Panc1 (cell line): ENCODE measurements around the gene ARFGAP1. TPM values are rescaled to one million over a fixed set of nuclear protein-coding genes. Genes with fewer than 3 reads are reported as not detected.

Source experiments
- ATAC-seq: fragments of 200-7000 bp; cut with Tn5 transposase; 2 replicates; pipeline ENCODE4 v1.9.1; 2020; ENCODE audit warnings: mild to moderate bottlenecking, moderate library complexity
- BruUV-seq: library from RNA; stranded (reverse); fragments of 400-500 nt; replicated peaks from 2 replicates; lab custom pipeline; 2021; lab: Mats Ljungman, UMichigan
- CTCF ChIA-PET: fragments of 300-600 bp; sonication (Branson Sonifier 250); formaldehyde crosslinking; loops from one replicate; lab custom pipeline; 2022; ENCODE audit warnings: antibody characterized with exemption; lab: Charles Lee
- POLR2A ChIA-PET: fragments of 300-600 bp; sonication (Branson Sonifier 250); formaldehyde crosslinking; loops from one replicate; lab custom pipeline; 2022; ENCODE audit warnings: antibody characterized with exemption; lab: Charles Lee
- DNase-seq: peaks from one replicate; pipeline ENCODE4 v3.0.0-alpha.2; 2010; ENCODE audit warnings: low read depth, low spot score
- H3K27ac ChIP-seq: 2 replicates; pipeline ENCODE4 v1.5.1; 2011; ENCODE audit warnings: mild to moderate bottlenecking, low read length, inconsistent platforms
- H3K27me3 ChIP-seq: fragments of 200-500 bp; sonication (Bioruptor generic); 2 replicates; pipeline ENCODE4 v1.6.0; 2014; ENCODE audit warnings: low read length, inconsistent platforms; ENCODE audit not compliant: control insufficient read depth, insufficient read depth
- H3K36me3 ChIP-seq: fragments of 200-500 bp; sonication (Bioruptor generic); 2 replicates; pipeline ENCODE4 v1.5.1; 2014; ENCODE audit warnings: inconsistent platforms, mild to moderate bottlenecking, low read length, moderate library complexity; ENCODE audit not compliant: control insufficient read depth, insufficient read depth
- H3K4me1 ChIP-seq: 2 replicates; pipeline ENCODE4 v1.5.1; 2011; ENCODE audit warnings: inconsistent platforms, mild to moderate bottlenecking, low read length, moderate library complexity; ENCODE audit not compliant: control insufficient read depth, insufficient read depth
- H3K4me3 ChIP-seq, 2 experiments: 2 replicates each; pipeline ENCODE4 v1.5.1; 2011 to 2012; ENCODE audit warnings: low read depth in 2 of 2, low read length in 2 of 2, mild to moderate bottlenecking in 2 of 2, inconsistent platforms in 1 of 2, moderate library complexity in 1 of 2
- H3K9me3 ChIP-seq: fragments of 200-500 bp; sonication (Bioruptor generic); 2 replicates; pipeline ENCODE4 v1.5.1; 2014; ENCODE audit warnings: low read depth, mild to moderate bottlenecking, inconsistent platforms, low read length, moderate library complexity; ENCODE audit not compliant: control insufficient read depth, insufficient read depth
- POLR2AphosphoS5 ChIP-seq: IDR thresholded peaks from 2 replicates; pipeline ENCODE4 v1.6.1; 2012; ENCODE audit warnings: mild to moderate bottlenecking, low read depth, low read length, moderate library complexity
- SIN3A ChIP-seq: IDR thresholded peaks from 2 replicates; pipeline ENCODE4 v1.6.1; 2012; ENCODE audit warnings: low read depth, mild to moderate bottlenecking, low read length, moderate library complexity, borderline replicate concordance; ENCODE audit not compliant: insufficient read depth
- TCF7L2 ChIP-seq: IDR thresholded peaks from 2 replicates; pipeline ENCODE4 v1.6.1; 2011; ENCODE audit warnings: mild to moderate bottlenecking, low read depth, low read length, inconsistent platforms
- in situ Hi-C: cut with HindIII; loops from 2 replicates; pipeline ENCODE4 v1.10.0; 2016; ENCODE audit warnings: low sequenced_read_pairs, low pct_unique_long_range_greater_than_20kb
- intact Hi-C: fragments of 100-400 bp; cut with micrococcal nuclease; formaldehyde crosslinking; loops from one replicate; pipeline ENCODE4 v1.10.0; 2022; ENCODE audit not compliant: unreplicated experiment
- total RNA-seq: library from RNA; stranded (reverse); gene quantifications from one replicate; pipeline ENCODE4 v1.2.1, GENCODE V29; 2021; ENCODE audit not compliant: unreplicated experiment
- TF ChIP-seq, protein P1 (sequence below), 2 experiments: IDR thresholded peaks; 2 replicates each; pipeline ENCODE4 v1.6.1; 2011 to 2012; ENCODE audit warnings: low read depth in 2 of 2, control low read depth in 1 of 2, low read length in 1 of 2, mild to moderate bottlenecking in 1 of 2, moderate library complexity in 1 of 2; ENCODE audit not compliant: insufficient read depth in 1 of 2
- TF ChIP-seq, protein P2 (sequence below): fragments of 450-650 bp; IDR thresholded peaks from 2 replicates; pipeline ENCODE4 v1.5.1; 2017; ENCODE audit warnings: mild to moderate bottlenecking

ARFGAP1 gene
- total RNA-seq, 1 experiment from 2014 or later, result 110 TPM

DNA sequence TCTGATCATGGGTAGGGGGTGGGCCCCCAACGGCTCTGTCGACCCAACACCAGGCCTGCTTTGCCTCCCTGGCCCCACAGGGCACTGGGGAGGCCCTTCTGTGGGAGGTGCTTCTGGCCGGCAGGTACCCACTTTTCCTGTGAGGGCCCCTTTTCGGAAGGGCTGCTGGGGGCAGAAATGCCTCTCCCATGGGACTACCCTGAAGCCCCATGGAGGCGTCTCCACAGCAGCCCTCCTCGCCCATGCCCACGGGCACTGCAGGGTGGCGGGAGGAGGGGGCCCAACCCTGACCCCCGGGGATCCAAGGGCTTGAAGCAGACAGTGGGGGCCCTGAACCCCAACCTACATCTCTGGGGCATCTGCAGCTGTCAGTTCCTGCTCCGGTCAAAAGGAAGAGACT is 34.6 kb upstream of the ARFGAP1 start:
- ChIA-PET CTCF (interaction anchor here (0.5 to 2.2 kb wide), 3 partner anchors 14 to 63 kb away, joined by 5 to 11 read pairs (median 8); no protein-coding TSS in a partner anchor), POLR2A (no interaction called here)
- BruUV-seq, result no TSS peak
- in situ Hi-C loops (no loop called here), intact Hi-C loops (no loop called here)
- H3K27me3 ChIP-seq, result no peaks in the 10 kb centered on the region
- no peak for DNase-seq
- peak overlapping the region; percentile 29; the same call in 1 of the 2 replicates for H3K27ac ChIP-seq
- TF ChIP-seq SIN3A (no peak), POLR2AphosphoS5 (no peak), TCF7L2 (no peak)
- TF ChIP-seq, protein P1, sequence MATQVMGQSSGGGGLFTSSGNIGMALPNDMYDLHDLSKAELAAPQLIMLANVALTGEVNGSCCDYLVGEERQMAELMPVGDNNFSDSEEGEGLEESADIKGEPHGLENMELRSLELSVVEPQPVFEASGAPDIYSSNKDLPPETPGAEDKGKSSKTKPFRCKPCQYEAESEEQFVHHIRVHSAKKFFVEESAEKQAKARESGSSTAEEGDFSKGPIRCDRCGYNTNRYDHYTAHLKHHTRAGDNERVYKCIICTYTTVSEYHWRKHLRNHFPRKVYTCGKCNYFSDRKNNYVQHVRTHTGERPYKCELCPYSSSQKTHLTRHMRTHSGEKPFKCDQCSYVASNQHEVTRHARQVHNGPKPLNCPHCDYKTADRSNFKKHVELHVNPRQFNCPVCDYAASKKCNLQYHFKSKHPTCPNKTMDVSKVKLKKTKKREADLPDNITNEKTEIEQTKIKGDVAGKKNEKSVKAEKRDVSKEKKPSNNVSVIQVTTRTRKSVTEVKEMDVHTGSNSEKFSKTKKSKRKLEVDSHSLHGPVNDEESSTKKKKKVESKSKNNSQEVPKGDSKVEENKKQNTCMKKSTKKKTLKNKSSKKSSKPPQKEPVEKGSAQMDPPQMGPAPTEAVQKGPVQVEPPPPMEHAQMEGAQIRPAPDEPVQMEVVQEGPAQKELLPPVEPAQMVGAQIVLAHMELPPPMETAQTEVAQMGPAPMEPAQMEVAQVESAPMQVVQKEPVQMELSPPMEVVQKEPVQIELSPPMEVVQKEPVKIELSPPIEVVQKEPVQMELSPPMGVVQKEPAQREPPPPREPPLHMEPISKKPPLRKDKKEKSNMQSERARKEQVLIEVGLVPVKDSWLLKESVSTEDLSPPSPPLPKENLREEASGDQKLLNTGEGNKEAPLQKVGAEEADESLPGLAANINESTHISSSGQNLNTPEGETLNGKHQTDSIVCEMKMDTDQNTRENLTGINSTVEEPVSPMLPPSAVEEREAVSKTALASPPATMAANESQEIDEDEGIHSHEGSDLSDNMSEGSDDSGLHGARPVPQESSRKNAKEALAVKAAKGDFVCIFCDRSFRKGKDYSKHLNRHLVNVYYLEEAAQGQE (IDR thresholded peaks at IDR 0.05; ENCODE audit: insufficient read depth in 1 of 2, low read depth in 2 of 2, low read length in 1 of 2), result no peak
- TF ChIP-seq, protein P2, sequence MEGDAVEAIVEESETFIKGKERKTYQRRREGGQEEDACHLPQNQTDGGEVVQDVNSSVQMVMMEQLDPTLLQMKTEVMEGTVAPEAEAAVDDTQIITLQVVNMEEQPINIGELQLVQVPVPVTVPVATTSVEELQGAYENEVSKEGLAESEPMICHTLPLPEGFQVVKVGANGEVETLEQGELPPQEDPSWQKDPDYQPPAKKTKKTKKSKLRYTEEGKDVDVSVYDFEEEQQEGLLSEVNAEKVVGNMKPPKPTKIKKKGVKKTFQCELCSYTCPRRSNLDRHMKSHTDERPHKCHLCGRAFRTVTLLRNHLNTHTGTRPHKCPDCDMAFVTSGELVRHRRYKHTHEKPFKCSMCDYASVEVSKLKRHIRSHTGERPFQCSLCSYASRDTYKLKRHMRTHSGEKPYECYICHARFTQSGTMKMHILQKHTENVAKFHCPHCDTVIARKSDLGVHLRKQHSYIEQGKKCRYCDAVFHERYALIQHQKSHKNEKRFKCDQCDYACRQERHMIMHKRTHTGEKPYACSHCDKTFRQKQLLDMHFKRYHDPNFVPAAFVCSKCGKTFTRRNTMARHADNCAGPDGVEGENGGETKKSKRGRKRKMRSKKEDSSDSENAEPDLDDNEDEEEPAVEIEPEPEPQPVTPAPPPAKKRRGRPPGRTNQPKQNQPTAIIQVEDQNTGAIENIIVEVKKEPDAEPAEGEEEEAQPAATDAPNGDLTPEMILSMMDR, result no peak
- peaks cover 53% of the 10 kb centered on the region for H3K4me1 ChIP-seq
- H3K36me3 ChIP-seq, result no peaks in the 10 kb centered on the region
- no peak for ATAC-seq
- H3K9me3 ChIP-seq, result no peaks in the 10 kb centered on the region
- no peak overlapping the region for H3K4me3 ChIP-seq

DNA sequence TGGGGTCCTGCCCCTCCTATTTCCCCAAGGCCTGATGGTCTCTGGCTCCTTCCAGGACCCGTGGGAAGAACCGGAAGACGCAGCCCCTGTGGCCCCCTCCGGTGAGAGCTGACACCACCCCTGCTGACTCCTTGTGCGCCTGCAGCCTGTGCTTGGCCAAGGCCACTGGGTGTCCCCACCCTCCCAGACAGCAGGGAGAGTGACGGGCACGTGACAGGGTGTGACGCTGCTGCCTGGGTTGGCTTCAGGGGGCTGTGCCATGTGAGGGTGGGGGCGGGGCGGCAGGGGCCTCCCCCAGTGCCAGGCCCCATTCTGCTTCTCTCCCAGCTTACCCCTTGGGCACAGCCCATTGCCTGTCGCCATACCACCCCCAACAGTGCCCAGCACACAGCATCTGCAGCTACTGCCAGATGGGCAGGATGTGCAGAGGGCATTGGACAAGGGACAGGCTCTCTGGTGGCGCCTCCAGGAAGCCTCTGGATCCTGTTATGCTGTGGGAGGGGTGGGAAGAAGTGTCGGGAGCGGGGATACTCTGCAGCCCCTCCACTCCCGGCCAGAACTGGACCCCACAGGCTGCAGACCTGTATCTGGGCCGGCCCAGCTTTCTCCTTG is 34.0 kb upstream of the ARFGAP1 start:
- CTCF ChIA-PET, result interaction anchor here (0.6 to 2.2 kb wide), 2 partner anchors 15 kb away, joined by 5 to 8 read pairs; no protein-coding TSS in a partner anchor

More for the DNA sequence above, 34.0 kb upstream of the ARFGAP1 start:
- H3K4me3 ChIP-seq, result no peak overlapping the region
- intact Hi-C loops (no loop called here), in situ Hi-C loops (no loop called here)
- H3K27me3 ChIP-seq, result no peaks in the 10 kb centered on the region
- peak overlapping the region; percentile 29; the same call in 1 of the 2 replicates for H3K27ac ChIP-seq
- no peaks in the 10 kb centered on the region for H3K9me3 ChIP-seq
- no peaks in the 10 kb centered on the region for H3K36me3 ChIP-seq
- POLR2A ChIA-PET, result no interaction called here
- ATAC-seq (peak; percentile 54), DNase-seq (no peak)
- BruUV-seq, result no TSS peak
- H3K4me1 ChIP-seq, result peaks cover 47% of the 10 kb centered on the region
- TF ChIP-seq, protein P2, result no peak
- TF ChIP-seq TCF7L2, result no peak
- TF ChIP-seq POLR2AphosphoS5, result no peak
- TF ChIP-seq, protein P1 (IDR thresholded peaks at IDR 0.05; ENCODE audit: insufficient read depth in 1 of 2, low read depth in 2 of 2, low read length in 1 of 2), result no peak
- TF ChIP-seq SIN3A, result no peak
